Ureter (tissue), 1 donor: ENCODE data around the gene ARL2. TPM values are rescaled to one million over a fixed set of nuclear protein-coding genes. Genes with fewer than 3 reads are reported as not detected.
"Not testable (repeated sequence)": the region's sequence is repeated elsewhere in the genome, so short reads cannot be mapped to it uniquely, and the experiment has no call there.

Source experiments
- DNase-seq: peaks from one replicate; pipeline ENCODE4 v3.0.0-alpha.2; 2020; ENCODE audit warnings: low spot score
- total RNA-seq: library from RNA; stranded (reverse); gene quantifications from one replicate; pipeline ENCODE4 v1.2.4, GENCODE V29; 2023
- donor health status: DM: yes; HTN: yes; CAD: no.

ARL2 gene
- 78.1 TPM for total RNA-seq

- peak; percentile 94 for DNase-seq
Measured at GRCh38 chr11:65013888-65014725, at the start of gene ARL2. Gene ARL2, plus strand, starts transcription at chr11:65014160. Its CDS starts 48 bp downstream, at chr11:65014208.

- no peak for DNase-seq
Measured at GRCh38 chr11:64967375-64967774, 46.6 kb upstream of the ARL2 start.

- DNase-seq, result no peak
Measured at GRCh38 chr11:64969209-64969608, 44.8 kb upstream of the ARL2 start.

- DNase-seq, result peak; percentile 61
Measured at GRCh38 chr11:64970731-64971151, 43.2 kb upstream of the ARL2 start.

DNA sequence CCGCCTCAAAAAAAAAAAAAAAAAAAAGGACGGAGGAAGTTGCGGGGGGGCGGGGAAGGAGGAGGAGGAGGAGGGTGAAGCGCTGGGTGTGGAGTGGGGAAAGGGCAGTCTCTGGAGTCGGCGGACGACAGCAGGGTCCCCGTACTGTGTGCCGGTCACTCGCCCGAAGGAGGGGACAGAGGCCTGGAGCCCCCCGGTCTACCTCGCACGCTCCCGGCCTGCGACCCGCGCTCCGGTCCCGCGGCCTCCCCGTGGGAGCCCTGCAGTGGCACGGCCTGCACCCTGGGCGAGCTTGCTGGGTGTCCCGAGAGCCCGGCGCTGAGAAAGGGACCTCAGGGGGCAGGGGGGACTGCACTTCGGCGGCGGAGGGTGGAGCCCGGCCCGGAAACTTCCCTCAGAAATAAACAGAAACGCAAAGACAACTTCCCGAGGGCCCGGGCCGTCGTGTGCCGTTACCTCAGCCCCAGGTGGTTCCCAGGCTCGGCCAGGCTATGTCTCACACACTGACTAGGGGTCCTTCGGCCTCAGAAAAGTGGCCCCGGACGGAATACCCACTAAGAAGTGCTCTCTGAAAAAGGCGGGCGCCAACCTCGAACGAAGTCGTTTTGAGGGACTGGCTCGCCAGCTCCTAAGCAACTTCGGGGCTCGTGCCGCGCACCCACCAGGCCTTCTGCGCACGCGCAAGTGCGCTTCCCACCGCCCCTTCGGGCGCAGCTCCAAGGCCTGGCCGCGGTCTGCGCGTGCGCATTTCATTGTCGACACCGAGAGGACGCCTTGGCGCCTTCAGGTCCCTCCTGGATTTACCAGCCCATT is 42.3 kb upstream of the ARL2 start, which contains the start of gene MAJIN:
Gene MAJIN (minus strand): TSS at position 688 of the 813 bp plus-strand sequence. CDS start 12,703 bp downstream, outside the sequence.
- DNase-seq, result peak; percentile 78

GRCh38 chr11:64974124-64974523 is 39.8 kb upstream of the ARL2 start:
- no peak for DNase-seq

DNA sequence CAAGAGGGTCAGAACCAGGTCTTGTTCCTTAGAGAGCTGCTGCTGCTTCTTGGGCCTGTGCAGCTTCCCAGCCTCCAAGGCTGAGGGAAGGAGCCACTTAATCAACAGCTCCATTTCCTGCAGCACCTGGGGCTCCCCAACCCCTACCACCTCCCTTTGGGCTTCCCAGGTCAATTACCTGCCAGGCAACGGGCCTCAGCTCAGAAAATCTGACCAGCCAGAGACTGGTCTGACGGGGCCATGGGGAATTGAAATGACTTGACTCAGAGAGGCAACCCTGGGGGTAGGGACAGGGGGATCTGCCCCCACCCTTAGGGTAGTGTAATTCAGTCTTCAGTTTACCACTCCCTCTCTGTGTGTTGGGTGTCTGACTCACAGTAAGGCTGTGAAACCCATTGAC is 37.3 kb upstream of the ARL2 start:
- DNase-seq, result no peak

DNA sequence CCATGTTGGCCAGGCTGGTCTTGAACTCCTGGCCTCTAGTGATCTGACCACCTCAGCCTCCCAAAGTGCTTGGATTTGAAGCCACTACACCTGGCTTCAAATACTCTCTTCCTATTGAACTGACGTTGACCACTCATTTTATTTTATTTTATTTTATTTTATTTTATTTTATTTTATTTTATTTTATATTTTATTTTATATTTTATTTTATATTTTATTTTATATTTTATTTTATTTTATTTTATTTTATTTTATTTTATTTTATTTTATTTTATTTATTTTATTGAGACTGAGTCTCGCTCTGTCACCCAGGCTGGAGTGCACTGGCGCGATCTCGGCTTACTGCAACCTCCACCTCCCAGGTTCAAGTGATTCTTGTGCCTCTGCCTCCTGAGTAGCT is 30.6 kb upstream of the ARL2 start:
- DNase-seq, result not testable (repeated sequence)

GRCh38 chr11:64987998-64988854 is 25.7 kb upstream of the ARL2 start:
- DNase-seq, result no peak

DNA sequence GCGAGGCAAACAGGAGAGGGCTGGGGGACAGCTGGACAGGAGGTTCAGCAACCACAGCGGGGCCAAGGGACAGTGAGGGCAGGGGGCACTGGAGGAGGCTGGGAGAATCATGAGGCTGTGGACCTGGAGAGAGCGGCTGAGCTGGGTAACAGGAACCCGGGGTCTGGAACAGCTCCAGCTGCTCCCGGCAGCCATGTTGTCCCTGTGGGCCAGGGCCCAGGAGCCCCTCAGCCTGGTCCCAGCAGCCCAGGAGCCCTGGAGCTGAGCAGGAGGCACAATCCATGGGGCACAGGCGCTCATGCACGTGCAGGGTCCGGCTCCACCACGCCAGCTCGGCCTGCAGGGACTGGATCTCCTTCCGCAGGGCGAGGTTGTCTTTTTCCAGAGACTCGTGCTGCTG is 24.5 kb upstream of the ARL2 start:
- no peak for DNase-seq

GRCh38 chr11:64990222-64990923 is 23.6 kb upstream of the ARL2 start:
- DNase-seq, result no peak

GRCh38 chr11:64994318-64994717 is 19.6 kb upstream of the ARL2 start:
- DNase-seq, result no peak

GRCh38 chr11:64996327-64996709 is 17.6 kb upstream of the ARL2 start:
- DNase-seq, result no peak

DNA sequence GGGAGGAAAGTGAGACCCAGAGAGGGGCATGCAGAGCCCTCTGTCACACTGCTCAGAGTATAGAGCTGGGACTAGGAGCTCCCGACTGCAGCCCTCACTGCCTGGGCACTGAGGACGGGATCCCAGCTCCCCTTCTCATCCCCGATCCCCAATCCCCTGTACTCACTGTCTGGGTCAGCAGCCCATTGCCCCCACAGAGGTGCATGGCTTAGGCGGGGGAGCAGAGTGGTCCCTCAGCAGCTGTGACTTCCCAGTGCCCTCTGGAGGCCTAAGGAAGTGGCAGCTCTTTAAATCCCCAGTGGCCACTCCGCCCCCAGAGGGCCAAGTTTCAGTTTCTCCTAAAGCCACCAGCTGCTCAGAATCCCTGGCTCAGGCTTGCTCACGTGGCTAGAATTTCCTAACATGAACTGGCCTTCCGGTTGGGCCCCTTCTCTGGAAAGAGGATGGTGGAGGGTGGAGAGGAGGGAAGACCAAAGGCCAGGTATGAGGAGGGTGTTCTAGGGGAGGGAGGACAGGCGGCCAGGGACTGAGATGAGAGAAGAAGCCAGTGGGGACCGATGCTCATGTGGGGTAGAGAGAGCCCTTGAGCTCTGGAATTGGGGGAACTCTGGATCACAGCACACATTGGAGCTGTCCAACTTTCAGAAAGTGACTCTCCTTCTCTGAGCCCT is 17.1 kb upstream of the ARL2 start, which contains the start of gene BATF2:
Gene BATF2 (minus strand): TSS at position 262 of the 671 bp plus-strand sequence. CDS start 57 bp downstream, at position 205.
- peak; percentile 85 for DNase-seq

- DNase-seq, result no peak
Measured at GRCh38 chr11:64998141-64998540, 15.8 kb upstream of the ARL2 start.

DNA sequence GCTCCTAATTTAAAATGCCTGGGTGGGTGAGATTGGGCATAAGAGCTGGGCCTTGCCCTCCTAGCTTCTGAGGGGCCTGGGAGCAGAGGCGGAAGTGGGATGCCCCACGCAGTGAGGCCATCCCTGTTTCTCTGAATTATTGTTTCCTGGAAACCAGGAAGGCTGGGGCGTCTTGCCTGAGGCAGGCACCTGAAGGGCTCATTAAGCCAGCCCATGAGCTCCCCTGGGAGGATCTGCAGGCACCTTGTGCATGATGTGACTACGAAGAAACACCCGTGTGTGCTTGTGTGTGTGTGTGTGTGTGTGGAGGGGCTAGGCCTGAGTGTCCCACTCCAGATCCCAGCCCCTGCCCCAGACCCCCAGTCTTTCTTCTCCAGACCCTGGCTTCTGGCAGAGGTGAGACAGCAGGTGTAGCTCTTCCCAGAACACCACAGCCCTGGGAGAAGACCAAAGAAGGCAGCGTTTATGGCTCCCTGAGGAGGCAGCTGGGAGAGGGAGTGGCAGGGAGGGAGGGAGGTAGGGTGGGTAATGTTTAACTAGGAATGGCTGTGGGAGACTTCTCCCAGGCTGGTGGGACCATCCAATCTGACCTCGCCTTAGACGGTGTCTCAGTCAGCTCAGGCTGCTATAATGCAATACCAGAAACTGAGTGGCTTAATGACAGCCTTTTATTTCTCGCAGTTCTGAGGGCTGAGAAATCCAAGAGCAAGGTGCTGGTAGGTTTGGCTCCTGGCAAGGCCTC is 15.1 kb upstream of the ARL2 start:
- DNase-seq, result no peak

DNA sequence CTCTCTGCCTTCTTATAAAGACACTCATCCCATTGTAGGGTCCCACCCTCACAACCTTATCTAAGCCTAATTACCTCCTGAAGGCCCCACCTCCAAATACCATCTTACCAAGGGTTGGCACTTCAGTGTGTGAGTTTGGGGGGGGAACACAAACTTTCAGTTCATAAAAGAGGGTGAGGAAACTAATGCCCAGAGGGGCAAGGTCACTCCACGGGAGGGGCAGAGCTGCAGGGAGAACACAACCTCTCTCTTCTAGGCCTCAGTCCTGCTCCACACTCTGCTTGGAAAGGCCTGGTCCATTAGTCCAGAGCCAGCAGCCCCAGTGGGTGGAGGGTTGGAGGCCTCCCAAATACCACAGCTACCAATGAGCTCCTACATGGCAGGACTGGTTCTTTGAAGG is 14.5 kb upstream of the ARL2 start:
- no peak for DNase-seq

GRCh38 chr11:65002706-65003105 is 11.3 kb upstream of the ARL2 start:
- no peak for DNase-seq

- DNase-seq, result no peak
Measured at GRCh38 chr11:65003282-65003681, 10.7 kb upstream of the ARL2 start.

GRCh38 chr11:65003968-65004367 is 10.0 kb upstream of the ARL2 start:
- not testable (repeated sequence) for DNase-seq
